Right ventricle myocardium inferior (tissue), 1 donor: ENCODE data around the gene OR4C3. TPM values are rescaled to one million over a fixed set of nuclear protein-coding genes. Genes with fewer than 3 reads are reported as not detected.
"Not testable (repeated sequence)": the region's sequence is repeated elsewhere in the genome, so short reads cannot be mapped to it uniquely, and the experiment has no call there.

Source experiments
- ATAC-seq: fragments of 200-7000 bp; cut with Tn5 transposase; one replicate; pipeline ENCODE4 v1.9.1; 2020; ENCODE audit warnings: mild to moderate bottlenecking, moderate library complexity
- DNase-seq: peaks from one replicate; pipeline ENCODE4 v3.0.0; 2021; ENCODE audit errors: missing footprints
- intact Hi-C: fragments of 100-400 bp; cut with DNase I; formaldehyde crosslinking; loops from one replicate; pipeline ENCODE4 v1.11.0; 2022
- long read RNA-seq: library from polyadenylated mRNA; unstranded; transcript quantifications from one replicate; pipeline ENCODE4 v2.0.0, GENCODE V29; 2021
- total RNA-seq: library from RNA; stranded (reverse); fragmentation: NEBNext Ultra II Directional; extraction: Animal tissue kit (Norgen Biotek cat#: 25700); gene quantifications from one replicate; pipeline ENCODE4 v1.2.1, GENCODE V29; 2021
- donor health status: DM: no; HTN: yes; CAD: no; lungs with severe emphysema.

OR4C3 gene
- not detected for total RNA-seq
- long read RNA-seq: 0 reads

GRCh38 chr11:48324620-48325019 lies at the start of gene OR4C3:
TSS of gene OR4C3 (plus strand) at chr11:48324920. CDS start at chr11:48325022, 102 bp downstream.
- intact Hi-C loops: not testable (repeated sequence)

GRCh38 chr11:48305923-48306322 lies 18.8 kb upstream of the OR4C3 start, which contains the start of gene OR4S1:
TSS of gene OR4S1 (plus strand) at chr11:48306223. CDS start at chr11:48306223, 0 bp downstream.
- ATAC-seq (no peak), DNase-seq (no peak)
- intact Hi-C loops: loop anchor here (2.0 kb wide), 1 partner anchor 133 kb away; no protein-coding TSS in a partner anchor

More at GRCh38 chr11:48324620-48325019, at the start of gene OR4C3:
- ATAC-seq, DNase-seq: not testable (repeated sequence)

- DNase-seq: no peak
- peak; percentile 57 for ATAC-seq
- intact Hi-C loops: loop anchor here (2.0 kb wide), 1 partner anchor 135 kb away; no protein-coding TSS in a partner anchor
These were observed 16.8 kb upstream of the OR4C3 start for GRCh38 chr11:48307760-48308386.

GRCh38 chr11:48313590-48313989 lies 11.1 kb upstream of the OR4C3 start:
- ATAC-seq, DNase-seq, intact Hi-C loops: not testable (repeated sequence)

GRCh38 chr11:48319813-48320212 lies 4.9 kb upstream of the OR4C3 start:
- ATAC-seq, intact Hi-C loops, DNase-seq: not testable (repeated sequence)

- DNase-seq (no peak), ATAC-seq (no peak)
- intact Hi-C loops: no loop called here
These were observed 16.7 kb downstream of the OR4C3 start for GRCh38 chr11:48341466-48341865.

- ATAC-seq, intact Hi-C loops, DNase-seq: not testable (repeated sequence)
These were observed 17.8 kb downstream of the OR4C3 start for GRCh38 chr11:48342505-48342904.

- DNase-seq, ATAC-seq, intact Hi-C loops: not testable (repeated sequence)
These were observed 21.6 kb downstream of the OR4C3 start for GRCh38 chr11:48346286-48346685.

- intact Hi-C loops: loop anchor here (10.0 kb wide), 1 partner anchor 1671 kb away; no protein-coding TSS in a partner anchor
- DNase-seq (no peak), ATAC-seq (peak; percentile 70)
These were observed 29.3 kb downstream of the OR4C3 start for GRCh38 chr11:48354013-48354412.

GRCh38 chr11:48354677-48355076 lies 30.0 kb downstream of the OR4C3 start:
- peak; percentile 71 for ATAC-seq
- intact Hi-C loops: loop anchor here (10.0 kb wide), 1 partner anchor 1670 kb away; no protein-coding TSS in a partner anchor
- no peak for DNase-seq

GRCh38 chr11:48361289-48361688 lies 36.6 kb downstream of the OR4C3 start:
- intact Hi-C loops, ATAC-seq, DNase-seq: not testable (repeated sequence)

- intact Hi-C loops: no loop called here
- DNase-seq: no peak
- ATAC-seq: no peak
These were observed 41.6 kb downstream of the OR4C3 start, which contains the start of gene OR4C5 for GRCh38 chr11:48366365-48366764. TSS of gene OR4C5 (minus strand) at chr11:48366465. CDS start at chr11:48366465, 0 bp downstream.

Other genes starting within 250 kb of the OR4C3 start
- not detected for gene OR4B1, start 108.1 kb upstream of the OR4C3 start, total RNA-seq
- gene OR4X2, start 79.8 kb upstream of the OR4C3 start, total RNA-seq: not detected
- gene OR4X1, start 61.1 kb upstream of the OR4C3 start, total RNA-seq: not detected
- gene OR4S1, start 18.7 kb upstream of the OR4C3 start, total RNA-seq: not detected
- not detected for gene OR4C5, start 41.5 kb downstream of the OR4C3 start, total RNA-seq
- not detected for gene OR4A47, start 163.9 kb downstream of the OR4C3 start, total RNA-seq